Measurements from ENCODE around the gene RPS10.

RPS10 gene

DNA sequence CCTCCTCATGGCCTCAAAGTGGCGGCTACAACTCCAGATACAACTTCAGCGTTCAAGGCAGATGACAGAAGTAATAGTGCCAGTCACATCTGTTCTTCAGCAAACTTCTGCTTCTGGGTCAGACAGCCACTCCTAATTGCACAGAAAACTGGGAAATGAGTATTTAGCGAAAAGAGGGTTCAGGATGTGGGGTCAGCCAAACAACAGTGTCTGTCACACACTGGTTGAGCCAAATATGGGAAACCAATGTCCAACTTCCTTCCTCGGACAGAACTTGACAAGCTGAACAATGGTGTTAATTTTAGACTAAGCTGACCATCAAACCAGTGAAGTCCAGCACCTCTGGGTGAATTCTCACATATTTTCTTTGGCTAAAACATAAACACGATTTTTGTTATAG lies 55.5 kb downstream of the RPS10 start:
- DNase-seq (ENCODE audit: low read depth): no peak

DNA sequence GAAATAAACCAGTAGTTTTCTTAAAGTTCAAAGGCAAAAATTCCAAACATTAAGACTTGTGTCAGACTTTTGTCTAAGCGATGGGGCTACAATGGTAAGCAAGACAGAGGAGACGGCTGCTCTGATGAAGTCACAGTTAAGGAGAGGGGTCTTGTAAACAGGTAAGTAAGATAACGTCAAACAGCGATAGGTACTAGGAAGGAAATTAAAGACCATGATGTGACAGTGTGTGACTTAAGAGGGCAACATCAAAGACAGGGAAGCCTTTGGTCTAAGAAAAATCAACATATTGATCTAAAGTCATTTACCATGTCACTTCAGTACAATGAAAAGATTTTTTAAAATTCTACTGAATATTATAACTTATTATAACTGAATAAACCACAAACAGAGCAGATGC lies 56.5 kb downstream of the RPS10 start:
- no peak for DNase-seq (ENCODE audit: low read depth)

Measured in non-pigmented ciliary epithelial cell (primary cell).